DMS114 treated with DMSO at 0.1 percent for 48 hours (cell line): Measurements from ENCODE around the gene MAP3K20.
"Not testable (repeated sequence)": the region's sequence is repeated elsewhere in the genome, so short reads cannot be mapped to it uniquely, and the experiment has no call there.

Experiments used
- DNase-seq: peaks from one replicate; lab custom pipeline; 2025; ENCODE audit not compliant: unreplicated experiment; lab: John Stamatoyannopoulos, UW

The MAP3K20 gene

DNA sequence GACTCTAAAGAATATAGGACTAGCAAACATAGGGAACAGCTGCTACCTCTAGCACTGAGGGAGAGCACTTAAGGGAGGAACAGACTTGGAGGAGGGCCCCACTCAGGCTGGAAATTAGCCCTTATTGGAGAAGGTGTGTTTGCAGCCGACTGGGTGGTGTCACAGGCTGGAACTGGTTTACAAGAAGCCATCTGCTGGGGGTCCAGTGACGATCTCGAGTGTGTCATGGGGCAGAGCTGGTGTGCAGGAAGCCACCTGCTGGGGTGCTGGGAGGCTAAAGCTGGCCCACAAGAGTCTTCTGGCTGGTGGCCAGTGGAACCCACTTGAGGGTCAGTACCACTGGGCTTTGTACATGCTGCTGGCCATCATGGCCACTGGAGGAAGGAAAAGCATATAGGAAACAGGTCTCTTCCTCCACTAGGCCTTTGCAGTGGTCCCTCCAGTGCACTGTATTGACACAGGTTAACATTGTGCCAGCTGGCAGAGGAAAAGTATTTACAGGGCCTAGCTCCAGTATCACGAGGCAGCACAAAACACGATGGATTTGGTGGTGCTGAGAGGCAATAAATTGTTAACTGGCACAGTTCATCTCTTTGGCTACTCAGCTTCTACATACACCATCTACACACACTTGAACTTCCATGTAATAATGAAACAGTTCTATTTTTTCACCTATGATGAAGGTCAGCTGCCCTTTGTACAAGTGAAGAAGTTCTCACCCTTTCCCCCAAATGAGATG, 43.6 kb downstream of the MAP3K20 start:
- no peak for DNase-seq

DNA sequence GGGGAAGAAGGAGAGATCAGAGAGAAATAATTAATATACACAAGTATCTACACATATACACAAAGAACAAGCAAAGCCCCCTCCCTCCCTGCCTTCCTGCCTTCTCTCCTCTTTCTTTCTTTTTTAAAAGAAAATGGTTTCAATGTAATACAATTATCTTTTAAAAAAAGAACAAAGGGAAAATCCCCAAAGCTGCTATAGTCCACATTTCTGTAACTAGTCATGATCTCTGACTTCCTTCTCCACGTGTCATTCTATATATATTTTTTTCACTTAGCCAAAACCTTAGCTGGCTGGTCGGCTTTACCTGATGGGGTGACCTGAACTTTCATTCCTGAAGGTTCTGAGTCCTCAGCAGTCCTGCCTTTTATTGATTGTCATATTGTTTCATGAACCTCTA, 44.3 kb downstream of the MAP3K20 start:
- no peak for DNase-seq

DNA sequence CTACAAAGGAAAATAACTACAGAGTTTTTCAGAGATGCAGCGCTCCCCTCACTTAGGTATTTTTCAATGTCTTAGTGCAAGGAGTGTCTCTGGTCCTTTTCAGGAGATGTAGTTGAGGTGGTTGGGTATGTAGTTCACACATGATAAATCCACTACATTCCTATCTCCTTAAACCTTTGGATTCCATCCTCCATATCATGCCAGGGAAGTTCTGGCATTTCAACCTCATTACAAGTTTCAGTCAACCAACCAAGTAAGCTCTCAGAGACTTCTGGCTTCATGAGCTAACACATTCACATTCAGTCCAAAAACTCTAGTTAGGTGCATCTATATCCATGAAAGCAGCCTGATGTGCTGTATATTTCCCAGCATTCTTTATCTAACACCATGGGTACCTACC, 47.3 kb downstream of the MAP3K20 start:
- no peak for DNase-seq

DNA sequence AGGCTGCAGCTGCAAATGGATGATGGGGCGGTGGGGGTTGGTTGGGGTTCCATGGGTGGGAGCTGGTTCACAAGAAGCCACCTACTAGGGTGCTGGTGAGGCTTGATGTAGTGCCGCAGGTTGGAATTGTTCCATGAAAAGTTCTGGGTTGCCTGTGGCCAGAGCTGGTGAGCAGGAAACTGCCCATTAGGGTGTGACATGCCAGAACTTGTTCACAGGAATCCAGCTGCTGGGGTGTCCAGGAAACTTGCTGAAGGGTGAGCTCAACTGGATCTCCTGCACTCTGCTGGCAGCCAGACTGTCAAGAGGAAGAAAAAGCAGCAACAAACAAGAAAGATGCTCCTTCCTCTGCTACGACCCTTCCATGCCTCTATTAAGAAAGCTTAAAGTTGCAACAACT, 48.8 kb downstream of the MAP3K20 start:
- no peak for DNase-seq

DNA sequence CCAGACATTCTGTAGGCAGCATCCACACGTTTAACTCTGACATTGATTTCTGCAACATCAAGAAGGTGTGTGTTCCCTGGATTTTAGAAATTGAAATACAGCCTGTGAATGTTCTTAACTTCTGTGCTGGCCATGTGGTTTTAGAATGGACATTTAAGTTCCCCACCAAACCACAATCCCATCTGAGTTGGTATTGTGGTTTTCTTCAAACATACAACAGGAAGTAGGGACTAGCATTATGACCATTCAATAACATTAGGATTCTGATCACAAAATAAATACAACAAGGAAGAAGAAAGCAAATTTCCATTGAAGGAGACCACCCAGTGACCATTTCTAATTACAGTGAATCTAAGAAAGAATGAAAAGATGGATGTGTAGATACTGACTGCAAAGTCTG, 51.2 kb downstream of the MAP3K20 start:
- no peak for DNase-seq

DNA sequence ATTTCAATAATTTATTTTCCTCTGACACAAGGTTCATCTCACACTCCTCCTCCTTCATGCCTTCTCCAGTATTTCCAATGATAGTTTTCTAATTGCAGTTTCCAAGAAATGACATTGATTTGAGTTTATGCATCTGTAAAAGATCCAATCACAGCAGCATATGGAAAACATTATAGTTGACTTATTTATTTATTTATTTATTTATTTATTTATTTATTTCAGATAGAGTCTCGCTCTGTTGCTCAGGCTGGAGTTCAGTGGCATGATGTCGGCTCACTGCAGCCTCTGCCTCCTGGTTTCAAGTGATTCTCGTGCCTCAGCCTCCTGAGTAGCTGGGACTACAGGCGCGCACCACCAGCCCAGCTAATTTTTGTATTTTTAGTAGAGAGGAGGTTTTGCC, 52.5 kb downstream of the MAP3K20 start:
- not testable (repeated sequence) for DNase-seq

DNA sequence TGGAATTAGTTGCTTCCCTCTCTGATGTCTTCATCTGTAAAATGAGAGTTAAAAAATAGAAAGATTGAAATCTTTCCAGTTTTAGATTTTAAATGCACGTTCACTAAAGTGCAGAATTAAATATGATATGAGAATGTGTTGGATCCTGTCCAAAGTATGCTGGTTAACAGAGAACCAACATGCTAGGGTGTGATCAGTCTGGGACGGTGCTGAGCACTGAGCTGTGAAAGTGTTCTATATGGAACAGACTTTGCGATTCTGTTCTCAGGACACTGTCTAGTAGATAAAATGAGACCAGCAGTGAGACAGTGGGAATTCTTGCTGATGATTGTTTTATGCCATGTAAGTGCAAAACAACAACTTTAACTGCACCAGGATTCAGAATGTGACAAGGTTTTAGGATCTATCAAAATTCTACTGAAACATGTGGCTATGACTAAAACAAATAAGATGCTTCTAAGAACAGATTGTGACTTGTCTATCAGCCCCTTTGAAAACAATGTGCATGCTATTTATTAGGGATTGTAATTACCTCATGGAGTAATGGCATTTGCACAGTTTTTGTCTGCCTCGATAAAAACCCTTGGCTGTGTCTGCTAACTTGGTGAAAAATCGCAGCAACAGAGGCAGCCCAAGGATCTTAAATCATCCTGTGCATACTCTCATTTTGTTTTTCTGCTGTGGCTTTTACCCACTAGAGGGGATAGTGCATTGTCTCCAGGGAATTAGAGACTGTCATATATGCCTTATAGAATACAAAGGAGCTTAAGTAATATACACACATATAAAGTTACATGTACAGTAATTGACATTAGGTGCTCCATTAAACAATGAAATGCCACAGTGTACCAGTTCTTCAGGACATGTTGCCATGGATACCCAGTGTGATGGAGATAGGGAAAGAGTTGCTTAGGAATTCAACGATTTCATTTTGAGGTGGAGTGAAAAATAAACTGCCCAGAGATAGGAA, 55.1 kb downstream of the MAP3K20 start:
- no peak for DNase-seq

DNA sequence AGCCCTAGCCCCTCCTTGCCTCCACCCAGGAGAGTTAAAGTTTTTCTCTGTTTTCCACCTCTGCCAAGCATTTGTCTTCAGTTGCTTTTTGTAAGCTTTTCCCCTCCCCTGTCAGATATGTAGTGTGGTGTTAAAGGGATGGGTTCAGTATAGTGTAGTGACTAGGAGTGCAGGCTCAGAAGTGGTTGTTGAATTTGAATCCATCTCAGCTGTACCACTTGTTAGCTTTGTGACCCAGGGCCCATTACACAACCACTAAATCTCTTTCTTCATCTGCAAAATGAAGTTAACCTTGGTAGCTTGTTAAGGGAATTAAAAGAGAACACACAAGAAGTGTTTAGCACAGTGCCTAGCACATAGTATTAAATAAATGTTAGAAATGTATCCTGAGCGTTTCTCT, 56.9 kb downstream of the MAP3K20 start:
- no peak for DNase-seq

DNA sequence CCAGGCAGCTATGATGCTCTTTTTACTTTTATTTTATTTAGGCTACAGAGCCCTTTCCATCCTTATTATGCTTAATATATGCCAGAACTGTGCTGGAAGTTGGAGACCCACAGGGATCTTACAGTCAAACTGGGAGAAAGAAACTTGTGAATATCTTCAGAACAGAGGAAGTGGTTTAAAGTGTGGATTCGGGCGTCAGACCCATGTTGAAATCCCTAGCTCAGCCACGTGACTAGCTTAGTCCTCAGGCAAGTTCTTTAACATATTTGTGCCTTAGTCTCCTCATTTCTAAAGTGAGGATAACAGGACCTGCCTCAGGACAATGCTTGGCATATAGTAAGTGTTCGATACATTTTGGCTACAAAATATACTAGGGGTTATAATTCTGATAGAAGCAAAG, 59.1 kb downstream of the MAP3K20 start:
- DNase-seq = no peak

DNA sequence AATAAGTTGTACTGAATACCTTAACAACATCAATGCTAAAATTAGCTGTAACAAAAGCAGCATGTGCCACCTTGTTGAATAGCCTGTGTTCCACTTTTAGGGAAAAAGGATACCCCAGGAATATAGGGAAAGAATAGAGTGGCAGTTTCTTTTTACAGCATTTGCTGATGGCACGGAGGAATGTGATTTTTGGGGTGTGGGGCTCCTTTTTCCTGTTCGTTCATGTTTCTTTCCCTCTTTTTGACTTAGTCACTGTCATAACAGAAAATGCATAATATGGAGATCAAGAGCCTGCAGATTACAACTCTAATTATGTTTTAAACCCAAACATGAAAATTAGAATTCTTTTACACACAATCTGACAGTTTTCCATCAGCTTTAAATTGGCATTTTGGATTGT, 60.4 kb downstream of the MAP3K20 start:
- no peak for DNase-seq

DNA sequence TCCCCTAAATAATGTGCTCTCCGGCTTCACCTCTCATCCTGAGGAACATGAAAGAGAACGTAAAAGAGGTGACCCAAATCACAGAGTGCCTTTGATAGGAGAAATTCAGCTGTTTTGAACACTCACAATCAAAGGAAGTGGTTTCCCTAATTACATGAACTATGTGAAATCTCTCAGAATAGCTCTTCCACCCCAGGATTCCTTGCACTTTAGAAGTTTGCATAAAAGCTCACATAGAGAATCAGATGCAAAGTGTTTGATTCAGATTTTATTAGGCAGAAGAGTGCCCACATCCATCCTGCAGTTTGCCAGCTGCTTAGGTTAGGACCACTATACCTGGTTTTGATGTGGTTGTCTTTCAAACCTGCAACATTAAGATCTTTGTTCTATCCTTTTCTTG, 61.0 kb downstream of the MAP3K20 start:
- DNase-seq = no peak

DNA sequence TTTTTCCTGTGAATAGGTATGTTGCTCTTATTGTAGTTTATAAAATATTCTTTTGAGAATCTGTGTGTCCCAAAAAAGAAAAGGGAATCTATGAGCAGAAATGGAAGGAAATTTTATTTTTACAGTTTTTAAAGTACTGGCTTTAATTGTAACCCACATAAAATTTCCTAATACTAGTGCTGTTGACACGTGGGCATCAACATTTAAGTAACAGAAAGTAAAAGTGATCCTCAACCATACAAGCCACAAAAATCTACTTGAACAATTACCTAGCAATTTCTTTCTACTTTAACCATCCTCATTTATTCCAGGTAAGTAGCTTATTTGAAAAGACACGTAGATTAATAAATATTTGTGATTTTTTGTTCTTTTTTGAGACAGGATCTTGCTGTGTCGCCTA, 62.0 kb downstream of the MAP3K20 start:
- no peak for DNase-seq

DNA sequence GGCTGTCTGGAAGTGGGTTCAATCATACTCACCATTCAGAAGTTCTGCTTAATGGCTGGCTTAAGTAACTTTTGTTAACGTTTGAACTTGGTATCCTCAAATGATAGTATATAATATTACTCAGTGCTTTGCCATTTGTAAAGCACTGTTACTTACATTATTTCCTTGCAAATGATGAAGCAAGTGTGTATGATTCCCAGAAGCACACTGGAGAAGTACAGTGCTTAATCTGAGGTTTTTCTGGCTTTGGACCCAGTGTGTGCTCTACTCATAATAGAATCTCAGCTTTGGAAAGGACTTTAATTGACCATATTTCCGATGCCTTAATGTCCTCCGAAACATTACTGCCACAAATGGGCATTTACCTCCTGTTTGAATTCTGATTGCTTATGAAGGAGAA, 63.3 kb downstream of the MAP3K20 start:
- DNase-seq = no peak

DNA sequence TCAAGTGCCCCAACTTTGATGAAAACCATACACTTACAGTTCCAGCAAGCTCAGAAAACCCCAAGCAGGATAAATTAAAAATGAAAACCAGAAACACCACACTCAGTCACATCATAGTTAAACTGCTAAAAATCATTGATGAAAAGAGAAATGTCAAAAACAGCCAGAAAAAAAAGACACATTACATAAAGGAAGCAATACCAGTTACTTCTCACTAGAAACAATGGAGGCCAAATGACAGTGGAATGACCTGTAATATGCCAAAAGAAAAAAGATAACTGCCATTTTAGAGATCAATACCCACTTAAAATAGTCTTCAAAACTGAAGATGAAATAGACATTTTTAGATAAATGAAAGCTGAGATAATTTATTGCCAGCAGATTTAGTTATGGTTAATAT, 66.0 kb downstream of the MAP3K20 start:
- DNase-seq = no peak

DNA sequence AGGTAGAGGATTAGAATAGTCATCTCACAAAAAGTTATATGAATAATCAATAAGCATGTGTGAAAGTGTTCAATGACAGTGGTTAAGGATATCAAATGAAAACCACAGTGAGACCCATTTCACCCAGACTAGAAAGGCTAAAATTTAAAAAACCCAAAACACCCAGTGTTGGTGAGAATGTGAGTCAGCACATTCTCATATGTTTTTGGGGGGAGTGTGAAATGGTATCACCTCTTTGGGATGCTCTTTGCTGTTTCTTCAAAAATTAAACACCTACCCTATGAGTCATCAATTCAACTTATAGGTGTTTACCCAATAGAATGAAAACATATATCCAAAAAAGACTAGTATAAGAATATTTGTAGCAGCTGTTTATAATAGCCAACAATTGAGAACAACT, 69.8 kb downstream of the MAP3K20 start:
- DNase-seq = no peak

DNA sequence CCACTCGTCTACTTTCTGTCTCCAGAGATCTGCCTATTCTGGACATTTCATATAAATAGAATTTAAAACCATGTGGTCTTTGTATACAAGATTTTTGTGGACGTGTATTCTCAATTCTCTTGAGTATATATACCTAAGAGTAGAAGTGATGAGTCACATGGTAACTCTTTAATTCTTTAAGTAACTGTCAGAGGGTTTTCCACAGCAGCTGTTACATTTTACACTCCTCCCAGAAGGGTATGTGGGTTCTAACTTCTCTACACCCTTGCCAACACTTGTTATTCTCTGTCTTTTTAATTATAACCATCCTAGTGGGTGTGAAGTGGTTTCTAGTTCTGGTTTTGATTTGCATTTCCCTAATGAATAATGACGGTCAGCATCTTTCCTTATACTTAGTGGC, 70.9 kb downstream of the MAP3K20 start:
- DNase-seq = no peak

DNA sequence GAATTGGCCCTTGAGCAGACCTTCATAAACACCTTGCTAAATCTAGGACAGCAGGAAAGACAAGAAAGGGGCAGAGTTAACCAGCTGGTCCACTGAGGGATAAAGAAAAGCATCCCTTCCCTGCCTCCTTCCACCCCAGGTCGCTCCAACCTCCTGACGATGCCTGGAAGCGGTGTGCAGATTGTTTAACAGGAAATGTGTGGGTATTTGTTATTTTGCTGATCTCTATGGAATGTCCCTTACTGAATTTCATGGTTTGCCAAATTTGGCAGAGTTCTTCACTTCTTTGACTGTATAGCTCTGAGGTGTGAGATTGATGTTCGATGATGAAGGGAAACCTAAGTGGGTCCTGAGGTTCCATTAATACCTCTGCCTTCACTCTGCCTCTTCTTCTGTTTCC, 72.9 kb downstream of the MAP3K20 start:
- no peak for DNase-seq

DNA sequence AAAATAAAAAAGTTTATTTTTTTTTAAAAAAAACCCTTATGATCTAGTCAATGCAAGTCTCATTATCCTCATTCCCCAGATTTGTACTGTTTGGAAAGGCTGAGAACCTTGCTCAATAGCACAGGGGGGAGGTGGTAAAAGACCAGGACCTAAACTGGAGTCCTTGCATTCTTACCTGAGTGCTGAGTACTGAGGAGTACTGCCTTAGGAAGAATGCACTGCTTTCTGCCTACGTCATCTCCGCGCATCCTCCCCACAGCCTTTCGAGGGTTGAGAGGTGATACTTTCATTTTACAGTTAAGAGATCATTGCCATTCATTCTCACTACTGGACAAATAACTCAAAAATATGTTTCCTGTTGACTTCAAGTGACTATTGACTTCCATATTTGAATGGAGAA, 73.8 kb downstream of the MAP3K20 start:
- DNase-seq = no peak

DNA sequence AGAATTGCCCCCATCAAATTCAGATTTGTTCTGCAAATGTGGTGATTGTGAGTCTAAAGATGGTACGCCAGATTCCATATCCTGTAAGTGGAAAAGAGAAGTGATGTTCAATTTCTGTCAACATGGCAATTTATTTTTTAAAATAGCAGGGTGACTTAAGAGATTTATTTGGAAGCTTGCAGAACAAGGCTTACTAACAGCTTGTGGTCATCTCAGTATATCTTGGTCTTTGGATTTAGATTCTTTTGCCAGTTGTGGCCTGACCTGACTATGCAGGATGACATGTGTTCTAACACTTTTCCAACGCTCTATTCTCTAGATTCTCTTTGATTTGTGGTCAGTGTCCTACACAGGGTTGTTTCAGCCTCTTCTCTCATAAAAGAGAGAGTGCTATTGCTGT, 74.4 kb downstream of the MAP3K20 start:
- no peak for DNase-seq

DNA sequence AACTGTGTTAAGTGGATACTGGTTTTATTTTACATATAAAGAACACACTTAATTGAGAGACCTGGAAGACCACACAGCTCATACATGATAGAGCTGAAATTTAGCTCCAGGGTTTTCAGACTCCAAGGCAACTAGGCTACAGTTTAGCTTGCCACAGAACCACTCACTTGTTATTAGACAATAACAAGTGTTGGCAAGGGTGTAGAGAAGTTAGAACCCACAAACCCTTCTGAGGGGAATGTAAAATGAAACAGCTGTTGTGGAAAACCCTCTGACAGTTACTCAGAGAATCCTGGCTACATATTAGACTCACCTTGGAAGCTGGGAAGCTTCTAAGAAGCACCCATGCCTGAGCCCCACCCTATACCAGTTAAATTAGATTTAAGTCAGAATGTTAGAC, 75.3 kb downstream of the MAP3K20 start:
- DNase-seq = no peak

DNA sequence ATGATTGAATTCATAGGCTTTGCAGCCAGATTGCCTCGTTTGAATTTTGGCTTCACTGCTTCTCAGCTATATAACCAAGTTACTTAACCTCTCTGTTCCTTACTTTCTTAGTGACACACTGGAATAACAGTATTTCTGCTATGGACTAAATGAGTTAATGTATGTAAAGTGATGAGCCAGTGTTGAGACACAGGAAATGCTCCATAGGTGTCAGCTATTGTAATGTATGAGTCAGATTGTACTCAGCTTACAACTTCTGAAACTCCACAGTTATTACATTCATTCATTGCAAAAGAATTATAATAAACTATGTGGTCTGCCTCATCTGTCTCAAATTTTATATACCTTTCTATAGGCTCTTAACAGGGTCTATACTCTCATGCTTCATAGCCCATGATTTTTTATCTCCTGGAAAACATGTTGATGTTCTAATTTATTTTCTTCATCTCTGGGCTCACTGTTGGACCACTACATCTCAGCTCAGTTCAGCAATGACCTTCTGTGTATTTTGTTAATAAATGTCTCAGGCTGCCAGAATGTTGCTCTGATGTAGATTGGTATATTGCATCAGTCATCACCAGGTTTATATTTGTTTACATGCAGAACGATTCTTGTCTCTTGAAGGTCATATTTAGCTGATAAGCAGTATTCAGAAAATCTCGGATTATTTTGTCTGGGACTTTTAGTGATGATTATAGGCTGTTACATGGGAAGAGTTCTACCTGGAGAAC, 76.2 kb downstream of the MAP3K20 start:
- DNase-seq = no peak
